ENCODE measurements around the gene KRTAP5-9.
"Not testable (repeated sequence)": the region's sequence is repeated elsewhere in the genome, so short reads cannot be mapped to it uniquely, and the experiment has no call there.

Gene KRTAP5-9

GRCh38 chr11:71588822-71589545 lies 40.8 kb downstream of the KRTAP5-9 start:
- not testable (repeated sequence) for DNase-seq

GRCh38 chr11:71589546-71589920 lies 41.3 kb downstream of the KRTAP5-9 start:
- not testable (repeated sequence) for DNase-seq

Data from NCI-H146 (cell line).